Measurements from ENCODE around the gene PTPRK. TPM values are rescaled to one million over a fixed set of nuclear protein-coding genes. Genes with fewer than 3 reads are reported as not detected.
A peak's percentile ranks its signal among the peaks of the same experiment; 100 is the strongest.

The PTPRK gene
- total and polyA plus RNA-seq, 2 of the 13 experiments (the other 11 are each of a cell fraction or from before 2014, with no cell fraction given): 43.6 to 98.3 TPM

- Histone ChIP-seq H3K36me3 (replicated peaks in 1 of 2; ENCODE audit: control insufficient read depth in 1 of 2, insufficient read depth in 2 of 2, low read length in 2 of 2) (peaks cover 0 to 7% of the 10 kb centered on the region in 2 experiments; a peak in 3 of 5 replicates), H3K4me2 (ENCODE audit: low read depth, low read length) (peak overlapping the region; percentile 48), H3K27ac (ENCODE audit: extremely low read length, insufficient read depth, low read length) (peak overlapping the region; percentile 57), H3K79me2 (ENCODE audit: insufficient read depth, low read length) (peaks cover 59% of the 10 kb centered on the region), H4K20me1 (ENCODE audit: insufficient read depth, low read length) (no peaks in the 10 kb centered on the region), H3K9me3 (ENCODE audit: low read length) (0 out of 2 replicates have a peak, but pooled peaks cover 4% of the 10 kb centered on the region), H3K9ac (ENCODE audit: insufficient read depth, low read depth, low read length) (no peak overlapping the region), H2AFZ (ENCODE audit: low read length) (no peak overlapping the region), H3K4me1 (ENCODE audit: insufficient read depth, low read length) (peaks cover 31% of the 10 kb centered on the region), H3K27me3 (ENCODE audit: control insufficient read depth in 1 of 2, insufficient read depth in 2 of 2, low read length in 2 of 2) (no peaks in the 10 kb centered on the region), H3K4me3 (replicated peaks in 1 of 3; ENCODE audit: insufficient read depth in 1 of 3, low read depth in 2 of 3, low read length in 3 of 3) (no peak overlapping the region)
- no peak for FAIRE-seq
- BruUV-seq (replicated peaks): no TSS peak
- DNase-seq (ENCODE audit: low spot score): peak; percentile 77
- CTCF ChIA-PET (ENCODE audit: low intra/inter-chr PET ratio, low total read pairs): no interaction called here
- intact Hi-C loops (cut with micrococcal nuclease; ENCODE audit: unreplicated experiment): loop anchor here (2.0 kb wide), 1 partner anchor 95 kb away; no protein-coding TSS in a partner anchor
- POLR2A ChIA-PET: interaction anchor here (0.6 kb wide), 1 partner anchor 9 kb away, joined by 3 read pairs; no protein-coding TSS in a partner anchor
- in situ Hi-C loops (cut with HindIII; ENCODE audit: extremely low pct_ligation_motif_present, low pct_unique_long_range_greater_than_20kb): no loop called here
- ATAC-seq: peak; percentile 93
- TF ChIP-seq HNRNPUL1 (IDR thresholded peaks at IDR 0.05; ENCODE audit: low read depth, low read length) (0 out of 2 replicates have a peak, but pooled peaks have one; percentile 15), SAP130 (CRISPR knock-in tag; IDR thresholded peaks at IDR 0.05; ENCODE audit: low read depth) (peak; percentile 27; the same call in 1 of the 2 replicates), ZNF142 (CRISPR knock-in tag; IDR thresholded peaks at IDR 0.05) (no peak), ZGPAT (CRISPR knock-in tag; IDR thresholded peaks at IDR 0.05) (0 out of 2 replicates have a peak, but pooled peaks have one; percentile 15), MIXL1 (CRISPR knock-in tag; IDR thresholded peaks at IDR 0.05) (0 out of 2 replicates have a peak, but pooled peaks have one; percentile 15), ZNF225 (CRISPR knock-in tag; IDR thresholded peaks at IDR 0.05) (no peak), SUZ12 (IDR thresholded peaks at IDR 0.05; ENCODE audit: low read depth, low read length) (no peak), FOXK2 (IDR thresholded peaks at IDR 0.05) (0 out of 2 replicates have a peak, but pooled peaks have one; percentile 47), RARA (CRISPR knock-in tag; IDR thresholded peaks at IDR 0.05) (peak; percentile 36; the same call in 1 of the 2 replicates), CREBL2 (CRISPR knock-in tag; IDR thresholded peaks at IDR 0.05; ENCODE audit: borderline replicate concordance) (no peak), THYN1 (CRISPR knock-in tag; IDR thresholded peaks at IDR 0.05; ENCODE audit: borderline replicate concordance, low read depth) (0 out of 2 replicates have a peak, but pooled peaks have one; percentile 16), HOMEZ (CRISPR knock-in tag; IDR thresholded peaks at IDR 0.05; ENCODE audit: low read depth) (peak; percentile 80; the same call in 1 of the 2 replicates), NR2F6 (IDR thresholded peaks at IDR 0.05) (peak; percentile 18), NR2F6 (CRISPR knock-in tag; IDR thresholded peaks at IDR 0.05) (no peak), NCOA2 (CRISPR knock-in tag; IDR thresholded peaks at IDR 0.05) (0 out of 2 replicates have a peak, but pooled peaks have one; percentile 26)
These were observed 98.2 kb downstream of the PTPRK start for GRCh38 chr6:128422200-128422599.

Data from HepG2 (cell line).